LNCAP (cell line): ENCODE measurements around the gene NPIPA1.
"Not testable (repeated sequence)": the region's sequence is repeated elsewhere in the genome, so short reads cannot be mapped to it uniquely, and the experiment has no call there.

Experiments used
- CTCF ChIP-seq: fragments of 450-650 bp; IDR thresholded peaks from 2 replicates; pipeline ENCODE4 v1.5.1; 2017; ENCODE audit warnings: mild to moderate bottlenecking

The NPIPA1 gene

GRCh38 chr16:14965328-14965727 is 28.1 kb downstream of the NPIPA1 start:
- TF ChIP-seq CTCF: no peak

GRCh38 chr16:14974656-14975417 is 37.6 kb downstream of the NPIPA1 start, which contains the start of gene PDXDC1:
PDXDC1 (plus strand) TSS chr16:14975026; CDS start chr16:14975200, 174 bp downstream.
- not testable (repeated sequence) for TF ChIP-seq CTCF
